PFSK-1 (cell line): ENCODE measurements around the gene PSMB9.

Experiments used
- POLR2AphosphoS5 ChIP-seq: IDR thresholded peaks from 2 replicates; pipeline ENCODE4 v1.6.1; 2012; ENCODE audit warnings: low read depth, mild to moderate bottlenecking, control low read depth, low read length, moderate library complexity
- TAF1 ChIP-seq: IDR thresholded peaks from 2 replicates; pipeline ENCODE4 v1.6.1; 2012; ENCODE audit warnings: low read length, control low read depth, borderline replicate concordance; ENCODE audit not compliant: insufficient read depth

GRCh38 chr6:32829495-32829894 is 24.5 kb upstream of the PSMB9 start:
- TF ChIP-seq TAF1 (no peak), POLR2AphosphoS5 (no peak)
